Lung (tissue), 12 donors: ENCODE results near the gene RAB27A. TPM values are rescaled to one million over a fixed set of nuclear protein-coding genes. Genes with fewer than 3 reads are reported as not detected.

ENCODE experiments used
- ATAC-seq: fragments of 200-7000 bp; cut with Tn5 transposase; one replicate; pipeline ENCODE4 v1.9.1; 2020; ENCODE audit warnings: moderate number of reproducible peaks; ENCODE audit not compliant: insufficient read depth, low FRiP score
- DNase-seq, 3 donors: peaks; one replicate each; pipeline ENCODE4 v3.0.0-alpha.2; 2013 to 2017
- H3K27ac ChIP-seq, 2 donors: one replicate each; pipeline ENCODE4 v1.5.1; 2013; ENCODE audit warnings: mild to moderate bottlenecking in 2 of 2, moderate library complexity in 2 of 2, control low read depth in 1 of 2, inconsistent platforms in 1 of 2, low read depth in 1 of 2, low read length in 1 of 2
- H3K27me3 ChIP-seq, 3 donors: one replicate each; pipeline ENCODE4 v1.5.1; 2013; ENCODE audit warnings: low read length in 2 of 3; ENCODE audit not compliant: control insufficient read depth in 3 of 3, insufficient read depth in 3 of 3
- H3K36me3 ChIP-seq, 4 donors: one replicate each; pipeline ENCODE4 v1.5.1; 2013; ENCODE audit warnings: low read length in 4 of 4, mild to moderate bottlenecking in 1 of 4, moderate library complexity in 1 of 4; ENCODE audit not compliant: control insufficient read depth in 4 of 4, insufficient read depth in 4 of 4
- H3K4me1 ChIP-seq, 5 donors: one replicate each; pipeline ENCODE4 v1.5.1; 2013; ENCODE audit warnings: low read length in 5 of 5, mild to moderate bottlenecking in 2 of 5, moderate library complexity in 1 of 5; ENCODE audit not compliant: control insufficient read depth in 5 of 5, insufficient read depth in 5 of 5
- H3K4me3 ChIP-seq: one replicate; pipeline ENCODE4 v1.5.1; 2013; ENCODE audit warnings: mild to moderate bottlenecking, control low read depth, moderate library complexity
- H3K9ac ChIP-seq, 2 donors: one replicate each; pipeline ENCODE4 v1.5.1; 2013; ENCODE audit warnings: low read length in 2 of 2, control low read depth in 1 of 2; ENCODE audit not compliant: insufficient read depth in 1 of 2
- H3K9me3 ChIP-seq, 4 donors: one replicate each; pipeline ENCODE4 v1.5.1; 2013; ENCODE audit warnings: low read length in 3 of 4, mild to moderate bottlenecking in 1 of 4, moderate library complexity in 1 of 4; ENCODE audit not compliant: control insufficient read depth in 4 of 4, insufficient read depth in 3 of 4
- CTCF ChIP-seq: IDR thresholded peaks from 2 replicates; pipeline ENCODE4 v1.5.1; 2012; ENCODE audit warnings: mild to moderate bottlenecking; ENCODE audit errors: control extremely low read depth, extremely low read depth
- WGBS, 2 donors: extraction: QIAGEN DNeasy Blood & Tissue Kit; methylation state at CpG; one replicate each; pipeline ENCODE4 v1.1.7; 2013; 5-methylcytosine and 5-hydroxymethylcytosine counted together
- polyA plus RNA-seq, 2 donors: library from polyadenylated mRNA; stranded (reverse); fragments of 200-250 nt; gene quantifications; one replicate each; pipeline ENCODE4 v1.2.1, GENCODE V29; 2013
- total RNA-seq, 2 donors: library from RNA; depleted of rRNA in 1 of 2; stranded (reverse); fragments of >200 nt in 1 of 2; gene quantifications; one replicate each; pipeline ENCODE4 v1.2.1, GENCODE V29; 2014 to 2021
- donor health status: control.
- donor health status: control.
- donor health status: Bipolar disorder and iron deficiency.
- donor health status: healthy.
- donor health status: DM: yes; HTN: yes; CAD: no.

RAB27A gene
- total and polyA plus RNA-seq, 4 donors = 24.4 to 77.1 (median 63.4) TPM

- Histone ChIP-seq H3K4me3 (no peak overlapping the region), H3K9ac (peak overlapping the region in 1 of 2 donors; percentile 92), H3K27ac (peak overlapping the region in 1 of 2 donors; percentile 68), H3K36me3 (peaks cover 0 to 6% (median 0%) of the 10 kb centered on the region in 4 donors), H3K27me3 (no peaks in the 10 kb centered on the region), H3K9me3 (no peaks in the 10 kb centered on the region), H3K4me1 (peaks cover 0 to 26% (median 12%) of the 10 kb centered on the region in 5 donors)
- TF ChIP-seq CTCF = no peak
- ATAC-seq = no peak
- peak in 1 of 3 donors; percentile 17 for DNase-seq
- WGBS, 2 donors = 44 to 70% methylated on average over 4 of the region's 4 CpGs
Observed at GRCh38 chr15:55197719-55198118, 91.9 kb downstream of the RAB27A start.

DNA sequence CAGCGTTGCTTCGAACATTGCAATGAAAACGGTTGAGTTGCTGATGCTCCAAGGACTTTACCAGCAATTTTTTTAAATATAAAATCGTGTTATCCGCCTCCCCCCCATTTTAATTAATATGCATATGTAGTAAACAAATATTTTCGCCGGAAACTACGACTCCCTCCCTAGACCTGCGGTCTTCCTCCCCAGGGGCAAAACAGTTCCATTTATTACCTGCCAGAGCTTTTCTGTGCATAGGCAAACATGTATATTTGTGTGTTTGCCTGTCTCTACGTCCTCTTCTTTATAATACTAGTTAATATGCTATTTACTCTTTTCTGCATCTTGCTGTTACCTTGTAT is 92.3 kb downstream of the RAB27A start:
- Histone ChIP-seq H3K9ac (peak overlapping the region; percentile 92 to 98), H3K4me1 (peaks cover 0 to 26% (median 12%) of the 10 kb centered on the region in 5 donors), H3K27me3 (no peaks in the 10 kb centered on the region), H3K27ac (peak overlapping the region; percentile 68 to 93), H3K36me3 (peaks cover 0 to 6% (median under 1%) of the 10 kb centered on the region in 4 donors), H3K9me3 (no peaks in the 10 kb centered on the region), H3K4me3 (peak overlapping the region; percentile 81)
- DNase-seq = no peak
- no peak for TF ChIP-seq CTCF
- 0 to 1% methylated on average over 10 of the region's 10 CpGs for WGBS, 2 donors
- ATAC-seq = no peak

- TF ChIP-seq CTCF = peak; percentile 26
- H3K4me1 ChIP-seq = peaks cover 0 to 26% (median 12%) of the 10 kb centered on the region in 5 donors
- DNase-seq = peak; percentile 98 to 100 (median 99)
- WGBS, 2 donors = 0% methylated on average over 61 to 62 of the region's 62 CpGs
- peak within 1 kb of the TSS; percentile 81 to 93 for H3K27ac ChIP-seq
- H3K4me3 ChIP-seq = peak within 1 kb of the TSS; percentile 81
- peak; percentile 98 for ATAC-seq
- H3K27me3 ChIP-seq = no peaks in the 10 kb centered on the region
- H3K9me3 ChIP-seq = no peaks in the 10 kb centered on the region
- peak within 1 kb of the TSS; percentile 98 to 99 for H3K9ac ChIP-seq
- peaks cover 3 to 7% (median 5%) of the 10 kb centered on the region in 4 donors for H3K36me3 ChIP-seq
Observed at GRCh38 chr15:55196458-55197361, 92.9 kb downstream of the RAB27A start, which contains the start of gene RSL24D1. TSS of gene RSL24D1 (minus strand) at chr15:55196941. CDS start at chr15:55196890, 51 bp downstream.
